ENCODE results near the gene NEK2.

- TF ChIP-seq CTCF (IDR thresholded peaks at IDR 0.05), result no peak
- no peak for TF ChIP-seq POLR2A (IDR thresholded peaks at IDR 0.05)
Measured at GRCh38 chr1:211704543-211704942, 29.1 kb upstream of the NEK2 start.
